Calu3 (cell line): ENCODE results near the gene GM2A. TPM values are rescaled to one million over a fixed set of nuclear protein-coding genes. Genes with fewer than 3 reads are reported as not detected.

Experiments
- BruUV-seq: library from RNA; stranded (reverse); fragments of 400-500 nt; replicated peaks from 2 replicates; lab custom pipeline; 2021; lab: Mats Ljungman, UMichigan
- CTCF ChIA-PET: fragments of 300-600 bp; sonication (Branson Sonifier 250); formaldehyde crosslinking; loops from one replicate; lab custom pipeline; 2022; ENCODE audit warnings: antibody characterized with exemption; lab: Charles Lee
- DNase-seq: peaks from one replicate; pipeline ENCODE4 v3.0.0; 2022
- H3K27ac Mint-ChIP-seq: one replicate; pipeline ENCODE4 v1.8.0; 2022; ENCODE audit warnings: mixed read lengths; ENCODE audit not compliant: unreplicated experiment
- H3K27me3 Mint-ChIP-seq: one replicate; pipeline ENCODE4 v1.8.0; 2022; ENCODE audit warnings: mixed read lengths; ENCODE audit not compliant: unreplicated experiment
- H3K36me3 Mint-ChIP-seq: one replicate; pipeline ENCODE4 v1.8.0; 2022; ENCODE audit warnings: mild to moderate bottlenecking, moderate library complexity, mixed read lengths; ENCODE audit not compliant: insufficient read depth, unreplicated experiment
- H3K4me1 Mint-ChIP-seq: one replicate; pipeline ENCODE4 v1.8.0; 2022; ENCODE audit warnings: mild to moderate bottlenecking, low read depth, mixed read lengths; ENCODE audit not compliant: unreplicated experiment
- H3K4me3 Mint-ChIP-seq: one replicate; pipeline ENCODE4 v1.8.0; 2022; ENCODE audit warnings: mild to moderate bottlenecking, low read depth, moderate library complexity, mixed read lengths; ENCODE audit not compliant: unreplicated experiment
- H3K9me3 Mint-ChIP-seq: one replicate; pipeline ENCODE4 v1.8.0; 2022; ENCODE audit warnings: low read depth, mixed read lengths; ENCODE audit not compliant: unreplicated experiment
- CTCF ChIP-seq: fragments of 200-600 bp; IDR thresholded peaks from one replicate; pipeline ENCODE4 v1.8.0; 2022; ENCODE audit warnings: antibody characterized with exemption; ENCODE audit not compliant: unreplicated experiment
- intact Hi-C: fragments of 100-400 bp; cut with micrococcal nuclease; formaldehyde crosslinking; loops from one replicate; pipeline ENCODE4 v1.10.0; 2022; ENCODE audit not compliant: unreplicated experiment
- total RNA-seq: library from RNA; stranded (reverse); gene quantifications from 2 replicates; pipeline ENCODE4 v1.2.3, GENCODE V29; 2022

Gene GM2A
- total RNA-seq, 1 experiment from 2014 or later, result 22.4 TPM

DNA sequence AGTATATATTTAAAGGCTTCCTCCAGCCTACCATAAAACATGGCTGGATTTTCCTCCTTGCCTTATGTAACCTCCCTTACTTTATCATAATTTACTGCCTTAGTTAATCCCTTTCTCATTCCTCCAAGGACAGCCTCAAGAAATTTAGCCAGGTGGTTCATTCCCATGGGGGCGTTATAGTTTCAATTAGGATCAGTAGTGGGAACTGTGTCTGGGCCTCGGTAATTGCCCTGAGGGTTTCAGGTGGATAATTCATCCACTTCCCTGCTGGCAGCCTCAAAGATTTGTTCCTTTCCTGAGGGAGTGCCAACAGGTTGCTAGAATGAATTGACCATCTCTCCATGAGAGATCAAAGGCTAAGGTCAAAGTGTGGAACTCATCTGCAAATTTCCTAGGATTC, 4.3 kb upstream of the GM2A start:
- CTCF ChIA-PET, result no interaction called here
- no peak for DNase-seq
- H3K27me3 Mint-ChIP-seq, result peaks cover 41% of the 10 kb centered on the region
- peaks cover 18% of the 10 kb centered on the region for H3K36me3 Mint-ChIP-seq
- no peak for TF ChIP-seq CTCF
- no peak overlapping the region for H3K4me3 Mint-ChIP-seq
- H3K27ac Mint-ChIP-seq, result no peak overlapping the region
- no TSS peak for BruUV-seq
- no peaks in the 10 kb centered on the region for H3K9me3 Mint-ChIP-seq
- intact Hi-C loops, result no loop called here
- H3K4me1 Mint-ChIP-seq, result peaks cover 5% of the 10 kb centered on the region

GRCh38 chr5:151249281-151249680, 3.7 kb upstream of the GM2A start:
- intact Hi-C loops, result no loop called here
- BruUV-seq, result no TSS peak
- Mint-ChIP-seq H3K36me3 (peaks cover 23% of the 10 kb centered on the region), H3K27me3 (peaks cover 41% of the 10 kb centered on the region), H3K27ac (no peak overlapping the region), H3K9me3 (no peaks in the 10 kb centered on the region), H3K4me1 (peaks cover 11% of the 10 kb centered on the region), H3K4me3 (no peak overlapping the region)
- DNase-seq, result no peak
- no peak for TF ChIP-seq CTCF
- CTCF ChIA-PET, result no interaction called here

DNA sequence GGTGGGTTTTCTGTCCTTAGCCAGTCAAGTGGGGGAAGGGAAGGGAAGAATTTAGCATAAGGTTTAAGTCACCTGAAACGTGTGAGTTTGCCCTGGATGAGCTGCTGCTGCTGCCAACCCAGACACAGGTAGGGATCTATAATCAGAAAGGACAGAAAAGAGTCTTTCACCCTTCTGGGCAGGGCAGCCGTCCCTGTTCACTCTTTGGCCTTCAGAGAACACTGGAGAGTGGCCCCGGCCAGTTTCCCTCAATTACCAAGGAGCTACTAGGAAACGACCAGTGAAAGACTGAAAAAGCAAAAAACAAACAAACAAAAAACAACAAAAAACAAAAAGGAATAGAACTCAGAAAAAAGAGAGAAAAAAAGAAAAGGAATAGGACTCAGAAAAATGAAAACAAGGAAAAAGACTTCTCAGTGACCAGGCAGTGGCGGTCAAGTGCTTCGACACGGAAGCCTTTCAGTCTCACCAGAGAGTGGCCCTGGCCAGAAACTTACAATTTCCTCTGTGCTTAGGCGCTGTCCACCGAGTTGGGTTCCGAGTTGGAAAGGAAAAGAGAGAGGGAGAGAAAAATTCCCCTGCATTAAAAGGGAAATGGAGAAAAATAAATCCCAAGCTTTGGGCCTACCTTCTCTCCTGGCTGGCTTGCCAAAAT, 2.5 kb upstream of the GM2A start:
- Mint-ChIP-seq H3K27ac (no peak overlapping the region), H3K36me3 (peaks cover 23% of the 10 kb centered on the region), H3K4me3 (no peak overlapping the region), H3K9me3 (no peaks in the 10 kb centered on the region), H3K4me1 (peaks cover 11% of the 10 kb centered on the region), H3K27me3 (peaks cover 41% of the 10 kb centered on the region)
- intact Hi-C loops, result no loop called here
- BruUV-seq, result no TSS peak
- no peak for TF ChIP-seq CTCF
- DNase-seq, result no peak
- CTCF ChIA-PET, result no interaction called here

GRCh38 chr5:151251001-151251551, 1.9 kb upstream of the GM2A start:
- intact Hi-C loops, result no loop called here
- no peak for DNase-seq
- Mint-ChIP-seq H3K36me3 (peaks cover 23% of the 10 kb centered on the region), H3K27ac (no peak overlapping the region), H3K4me3 (no peak overlapping the region), H3K4me1 (peaks cover 11% of the 10 kb centered on the region), H3K27me3 (peaks cover 41% of the 10 kb centered on the region), H3K9me3 (no peaks in the 10 kb centered on the region)
- no TSS peak for BruUV-seq
- TF ChIP-seq CTCF, result no peak
- CTCF ChIA-PET, result no interaction called here
